Left lung (tissue), 10 donors: ENCODE measurements around the gene PDCD5. TPM values are rescaled to one million over a fixed set of nuclear protein-coding genes. Genes with fewer than 3 reads are reported as not detected.

Experiments used
- ATAC-seq: fragments of 200-7000 bp; cut with Tn5 transposase; one replicate; pipeline ENCODE4 v1.9.1; 2020; ENCODE audit warnings: moderate library complexity
- DNase-seq, 4 donors: peaks; one replicate each; pipeline ENCODE4 v3.0.0-alpha.2; 2013 to 2020
- H3K27ac ChIP-seq, 2 donors: fragments of 200-600 bp; sonication (generic) in 1 of 2; one replicate each; pipeline versions ENCODE4 v1.5.0 to v1.8.0; 2020 to 2021
- H3K27me3 ChIP-seq, 2 donors: fragments of 200-600 bp; sonication (generic) in 1 of 2; one replicate each; pipeline versions ENCODE4 v1.5.0 to v1.8.0; 2020 to 2021
- H3K36me3 ChIP-seq, 2 donors: fragments of 200-600 bp; sonication (generic) in 1 of 2; one replicate each; pipeline versions ENCODE4 v1.5.0 to v1.8.0; 2020 to 2021
- H3K4me1 ChIP-seq, 2 donors: fragments of 200-600 bp; one replicate each; pipeline ENCODE4 v1.8.0; 2021
- H3K4me3 ChIP-seq, 2 donors: fragments of 200-600 bp; sonication (generic) in 1 of 2; one replicate each; pipeline versions ENCODE4 v1.5.0 to v1.8.0; 2020 to 2021; ENCODE audit warnings: mild to moderate bottlenecking in 1 of 2
- H3K9me3 ChIP-seq, 2 donors: fragments of 200-600 bp; sonication (generic) in 1 of 2; one replicate each; pipeline versions ENCODE4 v1.5.0 to v1.8.0; 2020 to 2021
- intact Hi-C, 2 donors: fragments of 100-400 bp; cut with DNase I; formaldehyde crosslinking; loops; one replicate each; pipeline versions ENCODE4 v1.11.2 to v1.14.2; 2022
- polyA plus RNA-seq, 6 donors: library from polyadenylated mRNA; unstranded; fragments of 120-200 nt; gene quantifications; one replicate each; pipeline ENCODE4 v1.2.1, GENCODE V29; 2013; ENCODE audit not compliant: insufficient read length in 6 of 6
- total RNA-seq, 2 donors: library from RNA; stranded (reverse); fragmentation: NEBNext Ultra II Directional; extraction: Animal tissue kit (Norgen Biotek cat#: 25700); gene quantifications; one replicate each; pipeline ENCODE4 v1.2.1, GENCODE V29; 2021
- TF ChIP-seq, protein P1 (sequence below), 2 donors: fragments of 200-600 bp; sonication (generic) in 1 of 2; IDR thresholded peaks; one replicate each; pipeline versions ENCODE4 v1.5.0 to v1.8.0; 2021; ENCODE audit warnings: antibody characterized with exemption in 2 of 2
- donor health status: DM: no; HTN: yes; CAD: no.
- donor health status: DM: no; HTN: no; CAD: no.

PDCD5 gene
- total and polyA plus RNA-seq, 8 donors = 69.3 to 131 (median 115) TPM

DNA sequence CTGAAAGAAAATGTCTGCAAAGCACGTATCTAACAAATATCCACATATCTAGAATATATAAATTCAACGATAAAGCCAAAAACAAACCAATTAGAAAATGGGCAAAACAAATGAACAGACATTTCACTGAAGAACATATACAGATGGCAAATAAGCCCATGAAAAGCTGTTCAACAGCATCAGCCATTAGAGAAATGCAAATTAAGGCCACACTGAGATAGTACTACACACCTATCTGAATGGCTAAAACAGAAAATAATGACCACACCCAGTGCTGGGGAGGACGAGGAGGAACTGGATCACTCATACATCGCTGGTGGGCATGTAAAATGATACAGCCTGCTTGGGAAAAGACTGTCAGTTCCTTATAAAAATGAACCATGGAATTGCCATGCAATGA is 32.0 kb downstream of the PDCD5 start:
- no peaks in the 10 kb centered on the region for H3K9me3 ChIP-seq
- no peak overlapping the region for H3K27ac ChIP-seq
- H3K4me3 ChIP-seq = no peak overlapping the region
- TF ChIP-seq, protein P1, sequence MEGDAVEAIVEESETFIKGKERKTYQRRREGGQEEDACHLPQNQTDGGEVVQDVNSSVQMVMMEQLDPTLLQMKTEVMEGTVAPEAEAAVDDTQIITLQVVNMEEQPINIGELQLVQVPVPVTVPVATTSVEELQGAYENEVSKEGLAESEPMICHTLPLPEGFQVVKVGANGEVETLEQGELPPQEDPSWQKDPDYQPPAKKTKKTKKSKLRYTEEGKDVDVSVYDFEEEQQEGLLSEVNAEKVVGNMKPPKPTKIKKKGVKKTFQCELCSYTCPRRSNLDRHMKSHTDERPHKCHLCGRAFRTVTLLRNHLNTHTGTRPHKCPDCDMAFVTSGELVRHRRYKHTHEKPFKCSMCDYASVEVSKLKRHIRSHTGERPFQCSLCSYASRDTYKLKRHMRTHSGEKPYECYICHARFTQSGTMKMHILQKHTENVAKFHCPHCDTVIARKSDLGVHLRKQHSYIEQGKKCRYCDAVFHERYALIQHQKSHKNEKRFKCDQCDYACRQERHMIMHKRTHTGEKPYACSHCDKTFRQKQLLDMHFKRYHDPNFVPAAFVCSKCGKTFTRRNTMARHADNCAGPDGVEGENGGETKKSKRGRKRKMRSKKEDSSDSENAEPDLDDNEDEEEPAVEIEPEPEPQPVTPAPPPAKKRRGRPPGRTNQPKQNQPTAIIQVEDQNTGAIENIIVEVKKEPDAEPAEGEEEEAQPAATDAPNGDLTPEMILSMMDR (IDR thresholded peaks at IDR 0.05) = no peak
- intact Hi-C loops = no loop called here
- H3K4me1 ChIP-seq = no peaks in the 10 kb centered on the region
- peaks cover 0 to 86% of the 10 kb centered on the region in 2 donors for H3K36me3 ChIP-seq
- DNase-seq = no peak
- no peak for ATAC-seq
- H3K27me3 ChIP-seq = no peaks in the 10 kb centered on the region

DNA sequence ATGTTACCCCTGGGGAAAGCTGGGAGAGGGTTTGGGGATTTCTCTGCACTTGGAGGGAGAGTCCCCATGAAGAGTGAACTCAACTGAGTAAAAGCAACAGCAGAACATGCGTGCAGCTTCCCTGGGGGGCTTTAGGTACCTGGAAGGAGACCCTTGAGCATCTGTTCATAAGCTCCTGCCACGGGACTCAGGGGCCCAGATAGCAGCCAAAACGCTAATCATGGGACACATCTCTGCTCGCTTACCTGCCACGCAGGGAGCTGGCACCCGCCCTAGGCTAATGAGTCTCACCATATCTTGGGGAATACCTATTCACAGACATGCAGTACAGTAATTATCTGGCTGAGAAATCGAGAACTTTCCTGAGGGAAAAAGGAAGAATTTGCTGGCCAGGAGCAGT is 33.9 kb downstream of the PDCD5 start:
- H3K9me3 ChIP-seq = no peaks in the 10 kb centered on the region
- no peak for ATAC-seq
- no peak overlapping the region for H3K27ac ChIP-seq
- no peak overlapping the region for H3K4me3 ChIP-seq
- H3K36me3 ChIP-seq = peaks cover 0 to 94% of the 10 kb centered on the region in 2 donors
- DNase-seq = no peak
- intact Hi-C loops = no loop called here
- H3K4me1 ChIP-seq = no peaks in the 10 kb centered on the region
- H3K27me3 ChIP-seq = no peaks in the 10 kb centered on the region
- TF ChIP-seq, protein P1 (IDR thresholded peaks at IDR 0.05) = no peak

DNA sequence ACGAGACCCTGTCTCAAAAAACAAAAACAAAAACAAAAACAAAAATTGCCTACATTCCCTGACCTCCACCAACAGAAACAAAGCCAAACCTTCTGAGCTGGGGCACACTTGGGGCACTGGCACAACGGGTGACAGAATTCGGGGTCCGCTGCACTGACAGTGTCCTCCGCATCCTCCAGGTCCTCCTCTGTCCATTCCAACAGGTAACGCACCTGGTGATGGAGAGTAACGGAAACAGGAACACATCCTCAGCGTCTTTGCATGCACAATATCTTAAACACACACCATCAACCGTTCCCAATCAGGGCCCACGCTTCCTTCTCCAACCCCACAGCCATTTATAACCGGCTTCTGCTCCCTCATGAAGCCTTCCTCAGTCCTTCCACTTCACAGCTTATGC is 34.6 kb downstream of the PDCD5 start:
- intact Hi-C loops = no loop called here
- Histone ChIP-seq H3K27ac (no peak overlapping the region), H3K27me3 (no peaks in the 10 kb centered on the region), H3K4me1 (no peaks in the 10 kb centered on the region), H3K36me3 (peaks cover 0 to 99% of the 10 kb centered on the region in 2 donors), H3K4me3 (no peak overlapping the region), H3K9me3 (no peaks in the 10 kb centered on the region)
- no peak for DNase-seq
- no peak for ATAC-seq
- TF ChIP-seq, protein P1 (IDR thresholded peaks at IDR 0.05) = no peak

DNA sequence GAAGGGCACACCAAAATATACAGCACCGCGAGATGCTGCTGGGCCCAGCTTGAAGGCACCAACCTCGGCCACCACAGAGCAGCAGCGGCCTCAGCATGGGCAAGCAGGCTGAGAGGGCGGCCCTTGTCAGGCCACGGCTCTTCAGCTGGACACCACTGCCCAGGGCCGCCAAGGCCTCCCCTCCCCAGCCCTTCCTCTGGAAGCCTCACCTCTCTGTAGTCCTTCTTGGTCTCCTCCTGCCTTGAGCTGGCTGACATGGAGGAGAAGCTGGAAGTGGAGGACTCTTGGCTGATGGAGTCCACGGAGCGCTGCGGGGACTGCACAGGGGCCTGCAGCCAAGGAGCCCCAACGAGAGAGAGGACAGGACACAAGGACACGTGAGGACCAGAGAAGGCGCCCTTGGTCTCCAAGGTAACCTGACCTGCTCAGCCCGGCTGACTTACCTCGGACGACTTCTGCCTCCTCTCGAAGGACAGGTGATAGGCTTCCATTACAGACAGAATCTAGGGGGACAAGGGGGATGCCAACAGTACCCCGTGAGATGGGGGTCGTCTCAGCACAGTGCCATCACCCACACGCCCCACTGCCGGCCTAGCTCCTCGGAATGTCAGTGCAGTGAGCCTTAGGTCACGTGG is 38.2 kb downstream of the PDCD5 start:
- Histone ChIP-seq H3K9me3 (no peaks in the 10 kb centered on the region), H3K4me1 (no peaks in the 10 kb centered on the region), H3K27ac (no peak overlapping the region), H3K27me3 (no peaks in the 10 kb centered on the region), H3K36me3 (peaks cover 0 to 100% of the 10 kb centered on the region in 2 donors), H3K4me3 (no peak overlapping the region)
- TF ChIP-seq, protein P1 (IDR thresholded peaks at IDR 0.05) = no peak
- no peak for DNase-seq
- intact Hi-C loops = no loop called here
- no peak for ATAC-seq

DNA sequence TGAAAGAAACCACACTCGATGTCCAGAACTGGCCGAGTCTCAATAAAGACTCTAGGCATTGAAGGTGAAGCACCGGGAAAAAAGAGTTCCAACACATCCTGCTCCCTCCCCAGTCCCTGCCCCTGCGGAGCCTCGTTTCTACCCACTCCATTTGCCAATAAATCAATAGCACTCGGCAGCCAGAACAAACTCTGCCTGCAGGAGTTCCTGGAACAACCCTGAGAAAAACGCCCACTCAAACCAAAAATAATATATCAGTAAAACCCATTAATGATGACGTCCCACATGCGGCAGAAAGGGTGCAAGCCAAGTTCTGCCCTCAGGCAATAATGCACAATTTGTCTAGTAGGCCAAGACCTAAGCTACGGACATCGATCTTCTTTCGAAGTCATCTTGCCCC is 41.0 kb downstream of the PDCD5 start:
- no peak overlapping the region for H3K4me3 ChIP-seq
- TF ChIP-seq, protein P1 (IDR thresholded peaks at IDR 0.05) = no peak
- H3K27ac ChIP-seq = no peak overlapping the region
- H3K9me3 ChIP-seq = no peaks in the 10 kb centered on the region
- no peaks in the 10 kb centered on the region for H3K27me3 ChIP-seq
- no peak for DNase-seq
- no peaks in the 10 kb centered on the region for H3K4me1 ChIP-seq
- intact Hi-C loops = no loop called here
- ATAC-seq = no peak
- H3K36me3 ChIP-seq = peaks cover 0 to 100% of the 10 kb centered on the region in 2 donors
